AG08395 (cell line): ENCODE measurements around the gene CCDC188.
A peak's percentile ranks its signal among the peaks of the same experiment; 100 is the strongest.

ENCODE experiments used
- DNase-seq: peaks from one replicate; pipeline ENCODE4 v3.0.0; 2012; ENCODE audit warnings: mixed read lengths, low spot score

The CCDC188 gene

GRCh38 chr22:20116951-20117632, 33.8 kb downstream of the CCDC188 start, which contains the start of gene TRMT2A:
TSS of gene TRMT2A (minus strand) at chr22:20117226. CDS start at chr22:20116906, 320 bp downstream.
- DNase-seq = peak; percentile 99

- peak; percentile 9 for DNase-seq
Observed at GRCh38 chr22:20116376-20116950, 34.4 kb downstream of the CCDC188 start.

- no peak for DNase-seq
Observed at GRCh38 chr22:20115691-20116375, 35.0 kb downstream of the CCDC188 start, which contains the start of gene RANBP1. TSS of gene RANBP1 (plus strand) at chr22:20116104. CDS start at chr22:20116185, 81 bp downstream.

- no peak for DNase-seq
Observed at GRCh38 chr22:20114506-20115475, 36.1 kb downstream of the CCDC188 start.

- no peak for DNase-seq
Observed at GRCh38 chr22:20113551-20114310, 37.1 kb downstream of the CCDC188 start.

GRCh38 chr22:20112623-20113511, 38.0 kb downstream of the CCDC188 start:
- no peak for DNase-seq

- no peak for DNase-seq
Observed at GRCh38 chr22:20111689-20112622, 38.9 kb downstream of the CCDC188 start.

GRCh38 chr22:20111045-20111688, 39.7 kb downstream of the CCDC188 start:
- peak; percentile 17 for DNase-seq

GRCh38 chr22:20110359-20110985, 40.4 kb downstream of the CCDC188 start:
- no peak for DNase-seq

GRCh38 chr22:20109411-20110358, 41.2 kb downstream of the CCDC188 start:
- no peak for DNase-seq

- no peak for DNase-seq
Observed at GRCh38 chr22:20108757-20109230, 42.1 kb downstream of the CCDC188 start.

GRCh38 chr22:20107951-20108756, 42.7 kb downstream of the CCDC188 start:
- no peak for DNase-seq

GRCh38 chr22:20107471-20107901, 43.4 kb downstream of the CCDC188 start:
- DNase-seq = no peak

GRCh38 chr22:20106849-20107237, 44.0 kb downstream of the CCDC188 start:
- no peak for DNase-seq

- DNase-seq = no peak
Observed at GRCh38 chr22:20106205-20106848, 44.5 kb downstream of the CCDC188 start.
